CD1c-positive myeloid dendritic cell (primary cell): ENCODE measurements around the gene DPCD.

Experiments
- DNase-seq: peaks from one replicate; pipeline ENCODE4 v3.0.0-alpha.2; 2016; ENCODE audit errors: extremely low spot score

DPCD gene

DNA sequence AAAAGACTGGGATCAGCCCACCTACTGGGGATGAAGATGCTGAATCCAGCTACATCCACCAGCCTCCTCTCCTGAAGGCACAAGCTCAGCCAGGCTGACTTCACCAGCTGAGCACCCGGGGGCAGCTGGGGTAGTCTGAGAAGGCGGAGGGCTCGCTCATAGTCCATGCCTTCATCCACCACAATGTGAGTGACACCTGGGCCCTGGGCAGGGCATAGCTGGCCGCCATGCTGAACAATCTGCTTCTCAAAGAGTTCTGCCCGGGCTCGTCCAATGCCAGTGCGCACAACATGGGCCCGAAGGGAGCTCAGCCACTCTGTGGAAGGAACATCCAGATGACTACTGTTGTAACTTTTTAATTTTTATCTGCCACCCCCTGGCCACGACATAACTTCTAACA, 2.3 kb upstream of the DPCD start:
- DNase-seq, result no peak

- DNase-seq, result no peak
These were observed 758 bp downstream of the DPCD start for GRCh38 chr10:101588879-101589278.

DNA sequence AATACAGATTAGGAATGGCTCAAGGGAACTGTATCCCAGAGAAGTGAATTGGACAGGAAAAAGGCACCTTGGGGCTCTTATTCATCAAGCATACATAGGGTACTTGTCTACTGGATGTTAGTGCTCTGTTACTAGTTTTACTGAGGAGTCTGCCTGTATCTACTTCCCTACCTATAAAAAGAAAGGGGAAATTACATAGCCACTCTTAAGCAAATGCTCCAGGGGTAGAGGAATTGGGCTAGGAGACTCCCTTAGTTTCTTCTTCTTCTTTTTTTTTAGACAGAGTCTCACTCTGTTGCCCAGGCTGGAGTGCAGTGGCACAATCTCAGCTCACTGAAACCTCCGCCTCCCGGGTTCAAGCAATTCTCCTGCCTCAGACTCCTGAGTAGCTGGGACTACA, 5.2 kb downstream of the DPCD start:
- peak; percentile 69 for DNase-seq

DNA sequence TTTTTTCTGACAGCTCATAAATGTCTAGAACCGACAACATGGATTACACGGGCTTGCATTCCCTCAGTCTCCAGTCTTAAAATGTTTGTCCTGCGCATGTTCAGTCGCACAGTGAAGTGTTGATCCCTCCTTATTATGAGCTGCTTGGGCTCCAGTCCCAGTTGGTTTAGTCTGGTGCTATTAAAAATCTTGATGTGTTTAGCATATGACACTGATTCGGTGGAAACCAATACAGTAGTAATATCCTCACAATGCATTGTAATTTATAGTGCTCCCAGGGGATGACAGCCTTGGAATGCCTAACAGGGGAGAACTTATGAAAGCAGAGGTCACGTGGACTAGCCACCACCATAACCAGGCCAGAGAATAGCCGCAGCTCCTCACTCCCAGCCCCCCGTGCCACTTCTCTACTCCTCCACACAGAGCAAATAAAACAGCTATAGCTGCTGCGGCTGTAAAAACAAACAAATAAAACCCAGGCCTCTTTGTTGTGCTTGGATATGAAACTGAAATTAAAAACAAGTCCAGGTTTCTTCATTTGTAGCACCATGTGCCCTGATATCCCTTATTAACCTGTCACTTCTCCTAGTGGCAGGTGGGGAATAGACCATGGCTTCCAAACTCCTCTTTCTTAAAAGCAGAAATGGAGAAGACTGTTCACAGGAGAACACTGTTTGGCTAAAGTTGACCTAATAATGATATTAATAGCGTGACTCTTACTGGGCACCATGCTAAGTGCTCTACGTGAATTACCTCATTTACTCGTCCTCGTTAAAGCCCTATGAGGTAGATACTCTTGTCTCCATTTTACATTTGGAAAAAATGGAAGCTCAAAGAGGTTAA, 7.7 kb downstream of the DPCD start:
- no peak for DNase-seq

DNA sequence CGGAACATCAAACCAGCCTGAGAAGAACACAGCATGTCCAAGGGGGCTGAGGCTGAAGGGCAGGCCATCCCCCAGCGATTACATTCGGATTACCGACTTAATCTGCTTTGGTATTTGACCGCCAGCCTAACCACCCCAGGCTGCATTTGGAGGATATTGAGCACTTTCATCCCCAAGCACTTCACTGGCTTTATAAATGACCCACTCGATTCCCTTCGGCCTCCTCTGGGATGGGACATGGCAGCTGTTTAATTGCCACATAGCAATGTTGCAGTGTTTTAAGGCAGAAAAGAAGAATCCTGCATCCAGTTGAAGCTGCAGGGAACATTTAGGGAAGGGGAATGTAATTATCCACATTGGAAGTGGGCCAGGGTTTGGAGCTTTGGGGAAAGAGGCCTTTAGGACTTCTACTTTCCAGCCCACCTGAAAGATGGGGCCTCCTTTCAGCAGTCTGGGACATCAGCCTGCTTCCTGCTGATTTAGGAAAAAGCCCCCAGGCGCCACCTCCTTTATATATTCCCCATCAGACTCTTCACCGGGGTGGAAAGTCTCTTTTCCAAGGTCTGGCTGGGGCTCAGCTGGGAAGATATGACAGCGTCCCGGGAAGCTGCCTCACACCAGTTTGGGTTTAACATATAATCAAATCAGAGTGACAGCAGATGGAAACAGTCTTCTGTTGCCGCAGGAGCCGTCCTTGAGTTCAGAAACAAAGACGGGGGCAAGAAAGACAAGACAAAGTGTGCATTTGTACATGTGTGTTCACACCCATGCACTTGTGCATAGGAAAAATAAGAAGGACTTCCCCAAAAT, 9.2 kb downstream of the DPCD start:
- DNase-seq, result no peak

DNA sequence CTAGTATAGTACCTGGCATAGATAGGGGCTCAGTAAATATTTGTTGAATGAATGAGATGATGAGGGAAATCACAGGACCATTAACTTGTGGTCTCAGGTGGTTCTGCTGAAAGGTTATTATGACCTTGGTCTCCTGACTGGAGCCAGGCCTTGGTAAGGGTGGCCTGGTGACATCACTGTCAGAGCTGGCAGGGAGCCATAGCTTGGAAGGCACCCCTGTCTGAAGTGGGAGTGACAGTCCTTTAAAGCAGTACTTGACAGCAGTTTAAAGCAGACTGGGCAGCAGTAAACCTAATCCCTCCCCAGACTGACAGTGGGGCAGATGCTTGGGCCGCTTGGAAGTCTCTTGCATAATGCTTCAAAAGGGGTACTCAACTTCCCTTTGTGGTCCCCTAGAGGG, 13.4 kb downstream of the DPCD start:
- no peak for DNase-seq

DNA sequence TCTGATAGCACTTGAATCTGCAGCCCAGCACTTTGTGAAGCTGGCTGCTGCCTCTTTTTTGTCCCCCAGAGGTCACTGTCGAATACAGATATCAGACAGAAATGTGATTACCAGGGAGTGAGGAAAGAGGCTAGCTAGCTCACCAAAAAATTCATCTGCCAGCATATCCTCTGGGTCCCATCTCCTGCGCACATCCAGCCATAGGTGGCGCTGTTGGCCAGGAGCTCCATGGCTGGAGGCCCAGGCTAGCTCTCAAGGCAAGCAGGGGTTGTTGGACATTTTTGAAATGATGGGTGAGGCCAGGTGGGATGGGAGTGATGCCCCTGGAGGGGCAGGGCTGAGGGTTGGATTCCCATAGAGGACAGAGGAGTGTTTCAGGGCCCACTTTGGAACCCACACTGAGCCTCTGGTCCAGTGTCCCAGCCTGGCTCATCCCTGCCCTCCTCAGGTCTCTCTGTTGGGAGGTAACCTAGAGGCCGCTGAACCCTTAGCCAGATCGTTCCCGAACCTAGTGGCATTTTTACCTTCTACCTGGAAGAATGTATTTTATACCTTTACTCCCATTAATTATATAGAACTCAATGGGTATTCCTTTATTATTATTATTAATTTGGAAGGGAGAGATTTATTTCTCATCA, 14.8 kb downstream of the DPCD start:
- peak; percentile 68 for DNase-seq

DNA sequence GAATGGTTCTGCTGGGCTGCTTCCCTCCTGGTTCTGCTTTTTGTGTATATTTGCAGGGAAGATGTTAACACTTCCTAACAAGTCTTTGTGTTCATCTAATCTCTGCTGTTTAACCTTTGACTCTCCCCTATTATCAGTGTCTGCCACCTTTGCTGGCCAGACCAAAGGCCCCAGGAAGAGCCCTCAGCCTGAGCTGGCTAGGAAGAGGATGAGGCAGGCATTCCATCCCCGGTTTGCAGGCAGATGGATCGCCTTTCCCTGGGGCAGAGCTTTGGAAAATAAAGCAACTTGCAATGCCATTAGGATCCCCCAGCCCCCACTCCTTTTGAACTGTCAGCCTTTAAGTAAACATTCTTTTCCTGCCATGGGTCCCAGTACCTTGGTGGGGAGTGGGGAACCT, 19.0 kb downstream of the DPCD start:
- DNase-seq, result no peak

DNA sequence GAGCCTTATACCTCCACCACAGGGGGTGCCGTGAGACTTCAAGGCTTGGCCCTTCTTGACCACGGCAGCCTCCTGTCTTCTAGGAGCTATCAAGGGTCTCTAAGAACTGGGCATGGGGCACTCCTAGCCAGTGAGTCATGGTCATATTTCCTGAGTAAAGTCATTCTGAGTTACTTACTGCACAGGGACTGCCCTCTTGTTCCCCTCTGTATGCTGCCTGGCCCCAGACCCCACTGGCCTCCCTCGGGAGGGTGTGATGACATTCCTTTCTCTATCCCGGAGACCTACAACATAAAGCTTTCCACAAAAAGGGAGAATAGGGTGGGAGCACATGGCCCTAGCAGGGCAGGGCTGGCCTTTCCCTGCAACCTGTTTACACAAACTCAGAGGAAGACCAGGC, 21.4 kb downstream of the DPCD start:
- DNase-seq, result no peak

DNA sequence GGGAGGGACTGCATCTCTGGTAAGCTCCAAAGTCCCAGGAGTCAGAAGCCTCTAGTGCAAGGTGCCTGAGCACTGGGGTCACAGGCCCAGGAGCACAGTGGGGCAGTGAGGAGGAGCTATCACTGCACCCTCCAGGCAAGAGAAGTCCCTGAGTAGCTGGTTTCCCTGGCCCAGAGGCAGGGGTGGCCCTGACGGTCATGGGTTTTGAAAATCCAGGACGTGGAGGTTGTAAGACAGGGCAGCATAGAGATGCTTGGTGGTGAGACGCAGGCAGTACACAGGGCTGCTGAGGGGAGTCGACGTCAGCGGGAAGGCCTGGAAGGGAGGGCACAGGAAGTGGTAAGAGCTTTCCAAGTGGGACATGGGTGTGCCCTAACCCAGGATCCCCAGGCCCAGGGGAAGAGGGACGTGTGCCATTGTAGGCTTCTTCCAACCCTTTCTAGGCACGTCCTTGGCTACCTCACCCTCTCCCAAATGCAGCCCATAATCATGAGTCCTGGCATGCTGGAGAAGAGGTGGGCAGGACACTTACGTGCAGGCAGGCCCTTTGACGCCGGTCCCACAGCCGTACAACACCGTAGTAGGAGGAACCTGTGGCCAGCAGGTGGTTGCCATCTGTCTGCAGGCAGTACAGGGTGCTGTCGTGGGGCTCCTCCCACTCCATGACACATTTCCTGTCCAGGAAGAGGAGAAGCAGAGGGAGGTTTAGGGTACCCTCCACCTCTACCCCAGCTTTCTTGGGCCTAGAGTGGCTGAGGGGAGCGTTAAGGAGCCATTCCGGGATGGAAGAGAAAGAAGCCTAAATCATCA, 23.2 kb downstream of the DPCD start:
- DNase-seq, result no peak

DNA sequence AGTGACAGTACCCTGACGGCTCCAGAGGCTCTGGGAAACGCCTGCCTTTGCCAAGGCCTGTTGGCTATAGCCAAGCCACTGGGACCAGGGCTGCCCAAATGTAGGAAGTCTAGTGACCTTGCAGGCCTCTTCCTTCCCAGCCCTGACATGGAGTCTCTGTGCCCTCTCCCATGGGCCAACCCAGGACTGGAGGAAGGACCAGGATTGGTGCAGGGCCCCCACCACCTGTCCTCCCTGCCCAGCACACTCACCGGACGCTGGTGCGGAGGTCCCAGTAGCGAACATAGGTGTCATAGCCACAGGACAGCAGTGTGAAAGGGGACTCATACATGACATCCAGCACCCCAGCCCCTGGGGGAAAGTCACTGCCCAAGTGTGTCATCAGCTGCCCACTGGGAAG, 24.0 kb downstream of the DPCD start:
- DNase-seq, result no peak

- DNase-seq, result no peak
These were observed 24.8 kb downstream of the DPCD start for GRCh38 chr10:101612872-101613271.

DNA sequence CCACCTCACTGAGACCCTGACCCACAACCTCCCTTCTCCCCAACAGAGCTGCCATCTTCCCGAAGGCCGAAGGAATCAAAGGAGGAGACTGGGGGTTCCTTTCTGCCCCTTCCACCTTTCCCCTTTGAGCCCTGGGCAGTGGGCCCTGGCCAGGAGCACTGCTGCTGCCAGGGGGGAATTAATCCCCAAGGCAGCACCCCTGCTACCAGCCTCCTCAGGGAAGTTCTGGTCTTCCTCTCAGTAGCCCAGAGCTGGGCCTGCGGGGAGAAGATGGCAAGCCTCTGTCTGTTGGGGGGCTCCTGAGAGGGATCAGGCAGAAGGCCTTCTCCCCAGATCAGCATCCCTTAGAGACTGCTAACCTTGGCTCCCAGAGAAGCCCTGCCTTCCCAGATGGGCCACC, 25.5 kb downstream of the DPCD start:
- DNase-seq, result no peak

- no peak for DNase-seq
These were observed 26.8 kb downstream of the DPCD start for GRCh38 chr10:101614663-101615524.

DNA sequence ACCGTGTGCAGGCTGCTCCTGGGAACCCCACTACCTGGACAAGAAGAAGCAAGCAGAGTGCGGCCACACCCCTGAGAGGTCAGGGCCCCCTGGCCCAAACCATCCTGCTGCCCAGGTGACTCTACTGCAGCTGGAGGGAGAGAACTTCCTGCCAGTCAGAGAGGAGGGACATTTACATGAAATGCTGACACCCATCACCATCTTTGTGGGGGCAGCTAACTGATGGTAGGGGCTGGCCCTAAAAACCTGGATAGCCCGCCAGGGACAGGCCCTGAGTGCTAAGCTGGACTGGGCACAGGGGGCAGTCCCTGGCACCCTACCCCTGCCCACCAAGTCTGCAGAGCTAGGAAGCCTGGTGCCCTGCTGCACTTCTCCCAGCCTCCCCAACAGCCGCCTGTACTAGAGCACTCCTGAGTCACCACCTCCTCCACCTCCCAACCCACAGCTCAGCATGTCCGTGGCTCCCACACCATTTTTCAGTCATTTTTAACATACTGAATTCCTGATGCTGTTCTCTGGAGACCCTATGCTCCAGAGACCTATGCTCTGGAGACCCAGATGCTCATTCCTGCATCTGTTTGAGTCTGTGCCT, 27.5 kb downstream of the DPCD start:
- DNase-seq, result no peak

DNA sequence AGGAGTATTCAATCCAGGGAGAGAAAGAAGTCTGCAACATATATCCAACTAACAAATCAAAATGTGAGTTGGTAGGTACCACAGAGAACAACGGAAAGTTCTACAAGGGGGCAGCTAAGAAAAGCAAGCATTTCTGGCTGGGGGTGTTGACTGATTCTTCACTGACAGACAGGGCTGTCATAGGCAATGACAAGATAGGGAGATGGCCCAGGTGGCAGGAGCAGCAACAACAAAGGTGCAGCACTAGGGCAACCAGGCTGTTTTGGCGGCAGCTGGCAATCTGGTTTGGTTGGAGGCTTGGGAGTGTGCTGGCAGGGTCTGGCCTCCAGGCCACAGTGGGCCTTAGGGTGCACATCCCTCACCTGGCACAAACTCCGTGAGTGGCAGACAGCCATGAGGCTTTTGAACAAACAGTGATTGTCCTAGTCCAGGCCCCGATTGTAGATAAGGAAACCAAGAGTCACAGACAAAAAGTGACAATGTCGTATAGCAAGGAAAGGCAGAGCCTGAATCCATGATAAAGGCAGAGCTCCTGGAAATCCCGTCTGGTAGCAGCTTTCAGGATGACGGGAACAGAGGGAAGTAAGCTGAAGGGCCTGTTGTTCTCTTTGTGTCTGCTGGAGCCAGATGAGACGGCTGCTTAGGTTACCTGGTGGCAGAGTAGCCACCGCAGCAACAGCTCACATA, 28.4 kb downstream of the DPCD start:
- no peak for DNase-seq

GRCh38 chr10:101617102-101617823, 29.1 kb downstream of the DPCD start:
- DNase-seq, result peak; percentile 32

DNA sequence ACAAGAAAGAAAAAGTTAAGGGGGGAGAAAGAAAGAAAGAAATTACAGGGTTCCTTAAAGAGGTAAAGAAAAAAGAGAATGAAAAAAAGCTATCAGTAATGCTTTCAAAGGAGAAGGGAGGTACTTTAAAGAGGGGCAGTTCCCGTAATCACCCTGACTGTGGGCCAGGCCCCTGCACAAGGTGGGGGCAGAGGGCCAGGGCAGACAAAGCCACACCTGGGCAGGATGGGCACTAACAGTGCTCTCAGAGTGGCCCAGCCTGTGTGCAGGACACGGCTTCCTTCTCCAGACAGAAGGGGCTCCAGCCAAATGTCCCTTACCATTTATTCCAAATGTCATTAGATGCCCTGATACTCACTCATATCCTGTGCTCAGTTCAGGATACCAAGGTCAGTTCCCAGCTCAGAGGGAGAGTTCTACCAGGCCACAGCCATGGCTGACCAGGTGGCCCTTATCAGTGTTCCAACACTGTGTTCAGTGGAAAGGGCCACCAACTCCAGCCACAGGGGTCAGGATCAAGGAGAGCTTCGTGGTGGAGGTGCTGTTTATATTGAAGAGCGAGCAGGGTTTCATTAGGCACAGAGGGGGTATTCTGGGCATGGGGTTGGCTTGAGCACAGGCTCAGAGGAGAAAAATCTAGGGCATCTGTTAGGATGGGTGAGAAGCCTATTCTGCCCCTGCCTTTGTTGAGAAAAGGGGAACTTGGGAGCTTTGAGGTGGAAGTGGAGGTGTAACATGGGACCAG, 29.9 kb downstream of the DPCD start:
- no peak for DNase-seq
